ENCODE measurements around the gene LSAMP. TPM values are rescaled to one million over a fixed set of nuclear protein-coding genes. Genes with fewer than 3 reads are reported as not detected.
A peak's percentile ranks its signal among the peaks of the same experiment; 100 is the strongest.

Gene LSAMP
- total RNA-seq, 1 experiment from 2014 or later, result 16.1 TPM

GRCh38 chr3:115960799-115961198 is 484.5 kb downstream of the LSAMP start:
- DNase-seq (ENCODE audit: low read depth, low spot score), result no peak
- in situ Hi-C loops (cut with HindIII; ENCODE audit: low pct_unique_long_range_greater_than_20kb, low sequenced_read_pairs), result no loop called here

- in situ Hi-C loops (cut with HindIII; ENCODE audit: low pct_unique_long_range_greater_than_20kb, low sequenced_read_pairs), result no loop called here
- no peak for DNase-seq (ENCODE audit: low read depth, low spot score)
Measured at GRCh38 chr3:115958526-115958925, 486.8 kb downstream of the LSAMP start.

GRCh38 chr3:115947325-115947724 is 498.0 kb downstream of the LSAMP start:
- in situ Hi-C loops (cut with HindIII; ENCODE audit: low pct_unique_long_range_greater_than_20kb, low sequenced_read_pairs), result no loop called here
- DNase-seq (ENCODE audit: low read depth, low spot score), result no peak

GRCh38 chr3:115943579-115943978 is 501.7 kb downstream of the LSAMP start:
- in situ Hi-C loops (cut with HindIII; ENCODE audit: low pct_unique_long_range_greater_than_20kb, low sequenced_read_pairs), result no loop called here

GRCh38 chr3:115937054-115937453 is 508.2 kb downstream of the LSAMP start:
- in situ Hi-C loops (cut with HindIII; ENCODE audit: low pct_unique_long_range_greater_than_20kb, low sequenced_read_pairs), result no loop called here
- peak; percentile 38 for DNase-seq (ENCODE audit: low read depth, low spot score)

More at GRCh38 chr3:115943579-115943978, 501.7 kb downstream of the LSAMP start:
- no peak for DNase-seq (ENCODE audit: low read depth, low spot score)

- in situ Hi-C loops (cut with HindIII; ENCODE audit: low pct_unique_long_range_greater_than_20kb, low sequenced_read_pairs), result no loop called here
- DNase-seq (ENCODE audit: low read depth, low spot score), result no peak
Measured at GRCh38 chr3:115932807-115933206, 512.5 kb downstream of the LSAMP start.

- no peak for DNase-seq (ENCODE audit: low read depth, low spot score)
Measured at GRCh38 chr3:115931581-115931980, 513.7 kb downstream of the LSAMP start.

GRCh38 chr3:115930922-115931321 is 514.4 kb downstream of the LSAMP start:
- no peak for DNase-seq (ENCODE audit: low read depth, low spot score)
- in situ Hi-C loops (cut with HindIII; ENCODE audit: low pct_unique_long_range_greater_than_20kb, low sequenced_read_pairs), result no loop called here

More at GRCh38 chr3:115931581-115931980, 513.7 kb downstream of the LSAMP start:
- in situ Hi-C loops (cut with HindIII; ENCODE audit: low pct_unique_long_range_greater_than_20kb, low sequenced_read_pairs), result no loop called here

- in situ Hi-C loops (cut with HindIII; ENCODE audit: low pct_unique_long_range_greater_than_20kb, low sequenced_read_pairs), result no loop called here
- no peak for DNase-seq (ENCODE audit: low read depth, low spot score)
Measured at GRCh38 chr3:115930168-115930567, 515.1 kb downstream of the LSAMP start.

- in situ Hi-C loops (cut with HindIII; ENCODE audit: low pct_unique_long_range_greater_than_20kb, low sequenced_read_pairs), result no loop called here
- DNase-seq (ENCODE audit: low read depth, low spot score), result no peak
Measured at GRCh38 chr3:115928376-115928775, 516.9 kb downstream of the LSAMP start.

- in situ Hi-C loops (cut with HindIII; ENCODE audit: low pct_unique_long_range_greater_than_20kb, low sequenced_read_pairs), result no loop called here
- DNase-seq (ENCODE audit: low read depth, low spot score), result no peak
Measured at GRCh38 chr3:115927197-115927596, 518.1 kb downstream of the LSAMP start.

- DNase-seq (ENCODE audit: low read depth, low spot score), result peak; percentile 63
- in situ Hi-C loops (cut with HindIII; ENCODE audit: low pct_unique_long_range_greater_than_20kb, low sequenced_read_pairs), result no loop called here
Measured at GRCh38 chr3:115922681-115923347, 522.5 kb downstream of the LSAMP start.

- no peak for DNase-seq (ENCODE audit: low read depth, low spot score)
- in situ Hi-C loops (cut with HindIII; ENCODE audit: low pct_unique_long_range_greater_than_20kb, low sequenced_read_pairs), result no loop called here
Measured at GRCh38 chr3:115921711-115922110, 523.6 kb downstream of the LSAMP start.

GRCh38 chr3:115918900-115919299 is 526.4 kb downstream of the LSAMP start:
- DNase-seq (ENCODE audit: low read depth, low spot score), result no peak
- in situ Hi-C loops (cut with HindIII; ENCODE audit: low pct_unique_long_range_greater_than_20kb, low sequenced_read_pairs), result no loop called here

GRCh38 chr3:115916866-115917265 is 528.4 kb downstream of the LSAMP start:
- in situ Hi-C loops (cut with HindIII; ENCODE audit: low pct_unique_long_range_greater_than_20kb, low sequenced_read_pairs), result no loop called here

GRCh38 chr3:115915061-115915460 is 530.2 kb downstream of the LSAMP start:
- no peak for DNase-seq (ENCODE audit: low read depth, low spot score)
- in situ Hi-C loops (cut with HindIII; ENCODE audit: low pct_unique_long_range_greater_than_20kb, low sequenced_read_pairs), result no loop called here

More at GRCh38 chr3:115916866-115917265, 528.4 kb downstream of the LSAMP start:
- peak; percentile 32 for DNase-seq (ENCODE audit: low read depth, low spot score)

GRCh38 chr3:115913069-115913686 is 532.1 kb downstream of the LSAMP start:
- in situ Hi-C loops (cut with HindIII; ENCODE audit: low pct_unique_long_range_greater_than_20kb, low sequenced_read_pairs), result no loop called here
- DNase-seq (ENCODE audit: low read depth, low spot score), result peak; percentile 14

GRCh38 chr3:115912372-115912771 is 532.9 kb downstream of the LSAMP start:
- no peak for DNase-seq (ENCODE audit: low read depth, low spot score)
- in situ Hi-C loops (cut with HindIII; ENCODE audit: low pct_unique_long_range_greater_than_20kb, low sequenced_read_pairs), result no loop called here

- no peak for DNase-seq (ENCODE audit: low read depth, low spot score)
- in situ Hi-C loops (cut with HindIII; ENCODE audit: low pct_unique_long_range_greater_than_20kb, low sequenced_read_pairs), result no loop called here
Measured at GRCh38 chr3:115905871-115906270, 539.4 kb downstream of the LSAMP start.
